CD4-positive, alpha-beta T cell treated with Interleukin-10 for 1 hour (primary cell): ENCODE data around the gene APP.

Source experiments
- DNase-seq: peaks from one replicate; pipeline ENCODE4 v3.0.0-alpha.2; 2020

Gene APP

GRCh38 chr21:26170471-26171257, at the start of gene APP:
Gene APP (minus strand): TSS chr21:26170770. CDS start chr21:26170620, 150 bp downstream.
- DNase-seq, result peak; percentile 87

GRCh38 chr21:26212220-26212619, 41.6 kb upstream of the APP start:
- no peak for DNase-seq

GRCh38 chr21:26210614-26211013, 40.0 kb upstream of the APP start:
- no peak for DNase-seq

- DNase-seq, result no peak
Observed at GRCh38 chr21:26207021-26207420, 36.5 kb upstream of the APP start.

- DNase-seq, result no peak
Observed at GRCh38 chr21:26199456-26199855, 28.9 kb upstream of the APP start.

GRCh38 chr21:26195708-26196107, 25.1 kb upstream of the APP start:
- DNase-seq, result no peak

GRCh38 chr21:26194811-26195251, 24.3 kb upstream of the APP start:
- DNase-seq, result no peak

GRCh38 chr21:26194326-26194725, 23.8 kb upstream of the APP start:
- DNase-seq, result no peak

- DNase-seq, result no peak
Observed at GRCh38 chr21:26191609-26192008, 21.0 kb upstream of the APP start.

- DNase-seq, result no peak
Observed at GRCh38 chr21:26188422-26188821, 17.9 kb upstream of the APP start.

GRCh38 chr21:26185446-26185845, 14.9 kb upstream of the APP start:
- DNase-seq, result no peak

- no peak for DNase-seq
Observed at GRCh38 chr21:26185021-26185420, 14.5 kb upstream of the APP start.

- DNase-seq, result no peak
Observed at GRCh38 chr21:26179501-26179900, 8.9 kb upstream of the APP start.

GRCh38 chr21:26177746-26178426, 7.3 kb upstream of the APP start:
- DNase-seq, result no peak

GRCh38 chr21:26177187-26177586, 6.6 kb upstream of the APP start:
- DNase-seq, result no peak

- no peak for DNase-seq
Observed at GRCh38 chr21:26171258-26172100, 909 bp upstream of the APP start.

- DNase-seq, result peak; percentile 29
Observed at GRCh38 chr21:26169611-26170470, 729 bp downstream of the APP start.

GRCh38 chr21:26169061-26169610, 1.4 kb downstream of the APP start:
- peak; percentile 55 for DNase-seq

- no peak for DNase-seq
Observed at GRCh38 chr21:26168371-26168770, 2.2 kb downstream of the APP start.

- no peak for DNase-seq
Observed at GRCh38 chr21:26167593-26167992, 3.0 kb downstream of the APP start.

- no peak for DNase-seq
Observed at GRCh38 chr21:26165331-26165730, 5.2 kb downstream of the APP start.

- DNase-seq, result no peak
Observed at GRCh38 chr21:26164311-26164710, 6.3 kb downstream of the APP start.
